MM.1S (cell line): ENCODE measurements around the gene GPR176.
A peak's percentile ranks its signal among the peaks of the same experiment; 100 is the strongest.

Source experiments
- DNase-seq: peaks from one replicate; pipeline ENCODE4 v3.0.0-alpha.2; 2015
- H2AFZ ChIP-seq: fragments of 300-600 bp; sonication (generic); 2 replicates; pipeline ENCODE4 v1.6.0; 2016; ENCODE audit warnings: antibody characterized with exemption, low read length
- H3F3A ChIP-seq: fragments of 300-600 bp; sonication (generic); 2 replicates; pipeline ENCODE4 v1.6.1; 2016; ENCODE audit warnings: mild to moderate bottlenecking, antibody characterized with exemption, low read length, moderate library complexity, mixed read lengths; ENCODE audit not compliant: insufficient read depth
- H3K27ac ChIP-seq: fragments of 300-600 bp; sonication (generic); 2 replicates; pipeline ENCODE4 v1.5.1; 2016; ENCODE audit warnings: mild to moderate bottlenecking, low read length
- H3K27me3 ChIP-seq: fragments of 300-600 bp; sonication (generic); replicated peaks from 2 replicates; pipeline ENCODE4 v1.6.0; 2016; ENCODE audit warnings: low read length; ENCODE audit not compliant: insufficient read depth
- H3K36me3 ChIP-seq: fragments of 300-600 bp; sonication (generic); replicated peaks from 2 replicates; pipeline ENCODE4 v1.6.1; 2016; ENCODE audit warnings: mild to moderate bottlenecking, low read length, mixed read lengths; ENCODE audit not compliant: insufficient read depth
- H3K4me1 ChIP-seq: fragments of 300-600 bp; sonication (generic); 2 replicates; pipeline ENCODE4 v1.6.1; 2016; ENCODE audit warnings: low read length, mixed read lengths
- H3K4me2 ChIP-seq: fragments of 300-600 bp; sonication (generic); 2 replicates; pipeline ENCODE4 v1.6.0; 2016; ENCODE audit warnings: low read depth, low read length
- H3K4me3 ChIP-seq: fragments of 300-600 bp; sonication (generic); 2 replicates; pipeline ENCODE4 v1.5.1; 2016; ENCODE audit warnings: low read length, mixed read lengths
- H3K79me2 ChIP-seq: fragments of 300-600 bp; sonication (generic); 2 replicates; pipeline ENCODE4 v1.6.1; 2016; ENCODE audit warnings: mixed run types, low read length, mixed read lengths
- H3K9ac ChIP-seq: fragments of 300-600 bp; sonication (generic); 2 replicates; pipeline ENCODE4 v1.6.1; 2016; ENCODE audit warnings: low read length, mixed read lengths
- H3K9me2 ChIP-seq: fragments of 300-600 bp; sonication (generic); replicated peaks from 2 replicates; pipeline ENCODE4 v1.6.1; 2016; ENCODE audit warnings: mild to moderate bottlenecking, low read length, mixed read lengths; ENCODE audit not compliant: insufficient read depth
- H3K9me3 ChIP-seq: fragments of 300-600 bp; sonication (generic); replicated peaks from 2 replicates; pipeline ENCODE4 v1.6.1; 2016; ENCODE audit warnings: mild to moderate bottlenecking, low read length, mixed read lengths; ENCODE audit not compliant: insufficient read depth
- H4K20me1 ChIP-seq: fragments of 300-600 bp; sonication (generic); 2 replicates; pipeline ENCODE4 v1.6.1; 2016; ENCODE audit warnings: mild to moderate bottlenecking, low read length, moderate library complexity, mixed read lengths; ENCODE audit not compliant: insufficient read depth
- CTCF ChIP-seq: fragments of 300-600 bp; sonication (generic); IDR thresholded peaks from 2 replicates; pipeline ENCODE4 v1.5.1; 2016; ENCODE audit warnings: antibody characterized with exemption, low read length, mixed read lengths
- EZH2 ChIP-seq: fragments of 300-600 bp; sonication (generic); optimal IDR thresholded peaks from 2 replicates; pipeline ENCODE3; 2017; ENCODE audit warnings: low read depth, mild to moderate bottlenecking, antibody characterized with exemption, low read length, mixed read lengths
- EZH2phosphoT487 ChIP-seq: fragments of 300-600 bp; sonication (generic); IDR thresholded peaks from 2 replicates; pipeline ENCODE4 v1.6.1; 2018; ENCODE audit warnings: antibody characterized with exemption, low read length

GPR176 gene

GRCh38 chr15:39845582-39845981 lies 74.5 kb downstream of the GPR176 start:
- no peak overlapping the region for H3K9ac ChIP-seq
- H3K27ac ChIP-seq = no peak overlapping the region
- no peaks in the 10 kb centered on the region for H3K79me2 ChIP-seq
- no peaks in the 10 kb centered on the region for H3K4me1 ChIP-seq
- H3K4me3 ChIP-seq = no peak overlapping the region
- no peaks in the 10 kb centered on the region for H3K9me2 ChIP-seq
- DNase-seq = peak; percentile 30
- TF ChIP-seq EZH2 (no peak), EZH2phosphoT487 (no peak), CTCF (no peak)
- no peaks in the 10 kb centered on the region for H3K9me3 ChIP-seq
- H3K27me3 ChIP-seq = no peaks in the 10 kb centered on the region
- no peak overlapping the region for H2AFZ ChIP-seq
- no peaks in the 10 kb centered on the region for H3K36me3 ChIP-seq
- H3F3A ChIP-seq = no peaks in the 10 kb centered on the region
- H3K4me2 ChIP-seq = no peak overlapping the region
- no peaks in the 10 kb centered on the region for H4K20me1 ChIP-seq

DNA sequence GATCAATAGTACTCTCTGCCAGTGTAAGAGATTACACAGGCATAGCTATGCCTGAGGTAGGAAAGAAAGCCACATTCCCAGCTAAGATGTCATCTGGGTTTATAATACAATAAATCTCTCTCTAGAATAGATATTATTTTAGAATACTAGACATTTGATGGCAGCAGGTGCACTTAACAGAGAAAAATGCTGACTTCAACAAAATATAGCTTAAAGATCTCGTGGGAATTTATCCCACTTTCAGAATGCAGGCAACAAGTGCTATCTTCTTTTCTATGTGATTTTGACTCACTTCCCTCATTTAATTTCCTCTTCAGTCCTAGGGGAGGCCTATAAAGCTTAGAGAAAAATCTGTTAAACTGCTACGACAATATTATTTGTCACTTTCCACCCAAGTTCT lies 76.5 kb downstream of the GPR176 start:
- Histone ChIP-seq H3K4me3 (no peak overlapping the region), H3K9me3 (no peaks in the 10 kb centered on the region), H3F3A (no peaks in the 10 kb centered on the region), H3K79me2 (no peaks in the 10 kb centered on the region), H3K4me2 (no peak overlapping the region), H3K9me2 (no peaks in the 10 kb centered on the region), H3K27ac (no peak overlapping the region), H3K27me3 (no peaks in the 10 kb centered on the region), H3K36me3 (no peaks in the 10 kb centered on the region), H2AFZ (no peak overlapping the region), H3K9ac (no peak overlapping the region), H4K20me1 (no peaks in the 10 kb centered on the region), H3K4me1 (no peaks in the 10 kb centered on the region)
- TF ChIP-seq EZH2phosphoT487 = no peak
- no peak for TF ChIP-seq EZH2
- no peak for TF ChIP-seq CTCF
- DNase-seq = no peak

GRCh38 chr15:39837454-39837853 lies 82.6 kb downstream of the GPR176 start:
- Histone ChIP-seq H3K9ac (no peak overlapping the region), H3K27ac (no peak overlapping the region), H3K9me3 (no peaks in the 10 kb centered on the region), H3K4me2 (no peak overlapping the region), H3K27me3 (no peaks in the 10 kb centered on the region), H3K36me3 (no peaks in the 10 kb centered on the region), H3K9me2 (no peaks in the 10 kb centered on the region), H4K20me1 (no peaks in the 10 kb centered on the region), H3K79me2 (no peaks in the 10 kb centered on the region), H3F3A (no peaks in the 10 kb centered on the region), H2AFZ (no peak overlapping the region), H3K4me3 (no peak overlapping the region), H3K4me1 (no peaks in the 10 kb centered on the region)
- TF ChIP-seq EZH2phosphoT487 = no peak
- no peak for TF ChIP-seq EZH2
- TF ChIP-seq CTCF = no peak
- no peak for DNase-seq
